Measurements from ENCODE around the gene NRG3.

Gene NRG3

DNA sequence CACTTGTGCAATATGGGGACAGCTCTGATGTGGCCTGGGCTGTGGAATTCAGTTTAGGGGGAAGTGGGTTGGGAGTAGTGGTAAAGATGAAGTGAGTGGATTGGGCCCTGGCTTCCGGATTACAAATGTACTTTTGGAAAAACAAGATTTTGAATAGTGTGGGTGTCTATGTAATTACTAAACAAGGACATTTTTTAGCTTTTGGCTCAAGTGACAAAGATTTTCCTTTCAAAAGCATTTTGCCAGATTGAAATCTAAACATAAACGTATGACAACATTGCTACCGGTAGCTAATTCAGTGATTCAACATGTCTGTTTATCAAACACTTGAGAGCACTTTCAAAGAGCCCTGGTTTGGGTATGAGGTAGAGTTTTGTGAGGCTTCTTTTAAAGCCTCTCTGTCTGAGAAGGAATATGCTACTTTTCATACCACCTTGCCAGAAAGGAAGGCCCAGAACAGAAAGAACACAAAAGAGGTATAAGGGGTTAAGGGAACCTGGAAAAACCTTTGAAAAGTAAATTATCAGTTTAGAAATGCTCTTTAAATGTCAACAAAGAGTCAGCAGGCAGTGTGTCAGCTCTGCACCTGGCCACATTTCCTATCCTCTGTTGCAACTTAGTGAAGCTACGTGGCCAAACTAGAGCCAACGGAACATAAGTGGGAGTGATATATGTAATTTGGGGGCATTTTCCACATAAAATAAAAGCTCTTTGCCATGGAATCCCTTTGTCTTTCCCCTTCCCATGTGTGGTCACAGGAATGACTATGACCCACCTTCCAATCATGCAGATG, 516.1 kb downstream of the NRG3 start:
- no peak for DNase-seq (ENCODE audit: low read depth in 3 of 3)

DNA sequence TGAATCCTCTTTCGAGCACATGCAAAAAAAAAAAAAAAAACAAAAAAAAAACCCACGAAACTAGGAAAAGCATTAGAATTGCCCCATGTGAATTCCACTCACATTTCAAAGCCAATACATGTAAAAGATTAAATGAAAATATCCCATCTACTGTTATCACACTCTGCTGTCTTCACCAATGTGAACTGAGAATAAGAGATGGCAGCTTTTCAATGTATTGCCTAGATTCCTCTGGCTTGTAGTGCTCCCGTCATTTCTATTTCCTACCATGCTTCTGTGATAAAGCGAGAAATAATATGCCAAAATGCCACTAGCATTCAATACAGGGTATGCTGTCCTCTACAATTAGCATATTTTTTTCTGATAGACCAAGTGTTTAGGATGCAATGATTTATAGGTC, 517.0 kb downstream of the NRG3 start:
- DNase-seq (ENCODE audit: low read depth in 3 of 3): no peak

DNA sequence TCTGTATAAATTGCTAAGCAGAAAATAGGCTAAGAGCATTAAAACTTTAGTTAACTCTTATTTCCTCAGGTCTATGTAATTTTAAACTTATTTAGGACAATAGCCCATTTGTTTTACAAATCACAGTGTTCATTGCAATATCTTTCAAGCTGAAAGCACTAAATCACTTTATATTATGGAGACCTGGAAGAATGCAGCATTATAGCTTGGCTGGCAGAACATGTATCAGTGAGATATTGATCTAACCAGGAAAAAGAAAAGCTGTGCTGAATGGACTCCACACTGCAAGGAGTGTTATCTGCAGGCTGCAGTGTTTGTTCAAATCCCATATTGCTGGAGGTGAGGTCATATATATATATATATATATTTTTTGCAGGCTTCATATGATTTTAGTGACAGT, 517.5 kb downstream of the NRG3 start:
- DNase-seq (ENCODE audit: low read depth in 3 of 3): no peak

DNA sequence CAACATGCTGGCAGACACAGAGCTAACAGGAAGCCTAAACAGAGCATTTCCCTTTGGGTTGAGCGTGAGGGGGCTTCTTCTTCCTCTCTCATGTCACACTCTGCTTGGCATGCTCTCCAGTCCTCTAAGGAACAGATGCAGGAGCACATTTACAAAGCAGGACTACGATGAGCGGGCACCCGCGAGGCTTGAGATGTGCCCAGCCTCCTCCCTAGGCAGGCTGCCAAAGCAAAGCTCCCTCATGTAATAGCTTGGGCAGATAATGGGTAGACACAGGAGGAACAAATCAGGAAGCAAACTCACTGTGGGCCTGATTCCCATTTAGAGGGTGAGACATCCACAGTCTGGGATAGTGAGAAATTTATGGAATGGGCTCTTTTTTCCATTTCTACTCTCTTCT, 519.1 kb downstream of the NRG3 start:
- DNase-seq (ENCODE audit: low read depth in 3 of 3): no peak

DNA sequence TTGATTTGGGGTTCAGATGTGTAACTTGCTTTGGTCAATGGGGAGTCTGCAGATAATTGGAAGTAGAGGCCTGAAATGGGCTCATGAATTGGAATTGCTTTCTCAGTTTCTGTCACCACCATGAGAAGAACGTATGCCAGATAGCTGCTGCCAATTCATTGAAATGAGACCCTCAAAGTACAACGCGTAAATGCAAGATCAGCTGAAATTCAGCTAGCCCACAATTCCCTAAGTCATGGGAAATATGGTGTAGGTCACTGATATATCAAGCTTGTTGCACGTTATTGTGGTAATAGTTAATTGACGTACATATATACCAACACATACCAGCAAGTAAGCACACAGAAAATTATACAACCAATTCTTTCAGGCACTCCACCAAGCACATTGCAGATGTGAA, 520.0 kb downstream of the NRG3 start:
- no peak for DNase-seq (ENCODE audit: low read depth in 3 of 3)

DNA sequence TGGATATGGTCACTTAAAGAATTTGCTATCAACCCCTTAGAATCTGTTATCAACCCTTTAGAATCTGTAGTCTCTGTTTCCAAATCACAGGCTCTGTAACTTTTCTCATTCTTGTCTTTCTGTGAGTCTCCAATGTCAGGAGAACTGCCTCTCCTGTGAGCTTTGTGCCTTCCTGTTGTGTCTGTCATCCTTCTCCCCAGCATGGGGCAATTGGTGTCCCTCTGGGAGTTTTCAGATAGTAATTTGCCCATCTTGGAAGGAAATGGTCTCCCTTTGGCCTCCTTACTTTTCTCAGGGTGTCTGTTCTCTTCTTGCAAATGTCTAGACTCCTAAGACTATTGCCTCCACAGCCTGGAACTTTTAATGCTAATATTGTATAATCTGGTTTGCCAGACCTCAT, 521.9 kb downstream of the NRG3 start:
- no peak for DNase-seq (ENCODE audit: low read depth in 3 of 3)

DNA sequence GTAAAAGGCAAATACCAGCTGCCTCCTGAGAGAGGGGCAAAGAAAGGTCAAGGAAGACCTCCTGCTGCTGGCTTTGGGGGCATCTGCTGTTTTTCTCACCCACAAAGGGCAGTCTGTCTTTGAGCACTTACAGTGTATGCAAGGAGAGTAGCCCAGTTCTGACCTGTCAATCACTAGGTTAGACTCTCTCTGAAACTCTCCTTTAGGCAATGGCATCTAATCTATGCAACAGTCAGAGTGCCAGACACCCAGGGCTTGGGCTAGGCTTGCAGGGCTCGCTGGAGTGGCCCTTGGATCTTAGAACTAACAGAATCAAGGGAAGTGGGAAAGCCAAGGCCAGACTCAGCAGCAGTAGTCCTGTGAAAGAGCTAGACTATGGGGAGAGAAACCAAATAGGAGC, 522.9 kb downstream of the NRG3 start:
- DNase-seq (ENCODE audit: low read depth in 3 of 3): no peak

DNA sequence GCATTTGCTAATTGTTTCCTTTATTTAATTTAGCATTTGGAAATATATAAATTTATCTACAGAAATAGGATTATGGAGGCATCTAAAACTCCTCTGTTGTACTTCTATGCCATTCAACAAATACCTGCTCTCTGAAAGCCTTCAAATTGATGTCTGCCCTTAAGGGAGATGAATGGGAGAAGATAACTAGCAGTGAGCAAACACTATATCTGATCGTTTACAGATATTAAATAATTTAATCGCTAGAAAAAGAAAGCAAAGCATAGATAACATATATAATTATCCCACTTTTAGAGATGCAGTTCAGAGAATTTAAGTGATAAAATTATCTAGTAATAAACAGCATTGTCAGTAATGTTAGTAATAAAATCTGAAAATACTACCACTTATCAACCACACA, 524.9 kb downstream of the NRG3 start:
- DNase-seq (ENCODE audit: low read depth in 3 of 3): no peak

DNA sequence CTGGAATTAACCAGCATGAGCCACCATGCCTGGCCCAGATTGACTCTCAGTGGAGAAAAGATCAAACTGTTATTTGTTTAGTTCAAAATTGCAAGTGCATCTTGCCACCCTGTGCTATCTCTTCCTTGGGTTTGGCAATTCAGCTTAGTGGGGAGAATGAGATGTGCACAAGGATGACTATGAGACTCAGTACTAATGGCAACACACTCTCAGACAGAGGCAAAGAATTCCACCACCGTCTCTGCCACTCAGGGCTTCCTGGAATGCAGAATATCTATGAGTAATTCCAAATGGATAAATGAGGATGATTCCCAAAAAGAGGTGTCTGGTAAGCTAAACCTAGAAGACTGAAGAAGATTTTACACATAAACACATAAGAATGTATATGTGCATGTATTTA, 525.8 kb downstream of the NRG3 start:
- DNase-seq (ENCODE audit: low read depth in 3 of 3): no peak

DNA sequence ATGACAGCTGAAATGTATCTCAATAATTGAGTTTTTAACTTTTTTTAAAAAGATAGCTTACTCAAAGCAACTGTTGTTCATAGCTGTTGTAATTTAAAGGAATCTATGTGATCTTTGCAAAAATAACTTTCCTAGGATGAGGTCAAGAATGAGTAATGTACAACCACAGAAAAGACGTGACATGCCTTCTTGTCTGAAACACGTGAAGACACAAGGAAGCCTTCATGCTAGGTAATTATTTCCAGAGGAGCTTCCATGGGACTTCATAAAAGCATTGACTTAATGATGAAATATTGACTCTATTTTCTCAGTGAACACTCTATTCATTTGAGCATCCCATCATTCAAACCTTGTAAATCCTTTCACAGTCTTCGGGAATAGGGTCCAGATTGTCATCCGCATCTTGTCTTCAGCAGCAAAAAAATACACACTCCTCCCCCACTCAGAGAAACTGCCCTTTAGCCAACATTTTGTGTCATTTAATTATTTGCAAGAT, 528.0 kb downstream of the NRG3 start:
- no peak for DNase-seq (ENCODE audit: low read depth in 3 of 3)

DNA sequence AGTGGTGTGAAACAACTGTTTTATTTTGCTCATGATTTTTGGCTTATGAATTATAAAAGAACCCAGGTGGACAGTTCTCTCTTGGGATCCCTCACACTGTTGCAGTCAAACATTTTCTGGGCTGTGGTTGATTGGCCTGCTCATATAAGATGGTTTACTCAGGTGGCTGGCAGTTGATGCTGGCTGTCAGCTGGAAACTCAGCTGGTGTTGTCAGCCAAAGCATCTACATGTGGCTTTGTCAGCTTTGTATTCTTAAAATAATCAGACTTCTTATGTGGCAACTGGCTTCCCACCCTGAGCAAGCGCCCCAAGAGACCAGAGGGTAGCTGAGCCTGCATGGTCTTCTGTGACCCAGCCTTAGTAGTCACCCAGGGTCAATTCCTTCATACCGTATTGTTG, 534.7 kb downstream of the NRG3 start:
- DNase-seq (ENCODE audit: low read depth in 3 of 3): no peak

DNA sequence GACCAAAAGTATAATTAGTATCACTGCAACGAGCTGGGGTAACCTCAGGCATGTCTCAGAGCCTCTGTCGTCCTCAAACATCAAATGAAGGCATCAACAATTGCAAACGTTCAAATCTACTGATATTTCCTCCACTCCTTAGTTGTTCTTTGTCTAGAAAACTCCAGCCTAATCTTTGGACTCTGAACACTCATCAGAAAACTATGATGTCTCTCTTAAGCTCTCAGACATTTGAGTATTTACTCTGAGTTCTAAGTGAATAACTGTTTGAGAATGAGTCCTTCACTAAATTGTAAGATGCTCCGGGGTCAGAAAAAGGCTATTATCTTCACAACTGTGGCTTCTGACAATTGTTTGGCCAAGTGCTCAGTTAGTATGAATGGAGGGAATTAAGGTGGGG, 536.4 kb downstream of the NRG3 start:
- DNase-seq (ENCODE audit: low read depth in 3 of 3): no peak

DNA sequence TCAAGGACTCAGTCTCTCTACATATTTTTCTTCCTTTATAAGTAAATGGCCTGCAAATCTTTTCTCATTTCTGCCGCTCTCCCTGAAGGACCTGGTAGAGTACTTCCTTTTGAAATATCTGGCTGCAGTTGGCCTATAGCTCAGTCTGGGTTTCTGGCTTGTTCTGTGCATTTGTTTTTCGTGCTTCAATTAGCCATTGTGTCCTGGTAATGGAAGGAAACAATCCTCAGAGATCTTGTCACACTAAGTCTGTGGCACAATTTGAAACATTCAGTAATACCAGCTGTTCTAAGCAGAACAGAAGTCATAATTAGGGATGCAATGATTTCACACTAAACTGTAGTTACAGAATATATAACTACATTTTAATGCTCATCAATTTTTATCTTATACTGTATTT, 545.0 kb downstream of the NRG3 start:
- DNase-seq (ENCODE audit: low read depth in 3 of 3): no peak

DNA sequence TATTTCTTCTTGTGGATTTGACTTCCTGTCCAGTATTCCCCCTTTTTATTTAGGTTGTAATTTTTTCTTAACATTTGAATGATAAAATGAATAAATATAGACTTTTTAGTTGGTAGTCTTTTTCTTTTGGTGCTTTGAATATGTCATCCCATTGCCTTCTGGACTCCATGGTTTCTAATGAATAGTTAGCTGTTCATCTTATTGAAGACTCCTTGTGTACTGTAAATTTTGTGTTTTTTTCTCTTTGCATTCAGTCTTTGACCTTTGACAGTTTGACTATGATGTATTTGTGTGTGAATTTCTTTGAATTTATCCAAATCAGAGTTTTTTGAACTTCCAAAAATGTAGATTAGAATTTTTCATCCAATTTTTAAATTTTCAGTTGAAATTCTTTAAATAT, 554.3 kb downstream of the NRG3 start:
- no peak for DNase-seq (ENCODE audit: low read depth in 3 of 3)

DNA sequence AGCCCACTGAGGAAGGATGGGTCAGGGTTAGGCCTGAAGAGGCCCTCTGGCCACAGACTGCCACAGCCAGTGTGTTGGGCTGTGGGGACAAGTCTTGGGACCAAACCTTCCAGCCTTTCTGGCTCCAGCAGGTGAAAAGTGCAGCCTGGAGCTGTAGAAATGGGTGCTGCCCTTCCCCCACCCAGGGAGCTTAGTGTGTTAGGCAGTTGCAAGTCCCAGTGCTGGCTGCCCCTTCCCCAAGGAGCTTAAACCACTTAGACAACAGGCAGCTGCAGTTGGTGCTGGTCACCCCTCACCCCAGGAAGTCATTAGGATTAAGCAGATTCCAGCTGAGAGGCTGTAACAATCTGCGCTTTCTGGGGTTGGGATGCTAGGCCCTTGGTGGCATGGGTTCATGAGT, 563.3 kb downstream of the NRG3 start:
- no peak for DNase-seq (ENCODE audit: low read depth in 3 of 3)

DNA sequence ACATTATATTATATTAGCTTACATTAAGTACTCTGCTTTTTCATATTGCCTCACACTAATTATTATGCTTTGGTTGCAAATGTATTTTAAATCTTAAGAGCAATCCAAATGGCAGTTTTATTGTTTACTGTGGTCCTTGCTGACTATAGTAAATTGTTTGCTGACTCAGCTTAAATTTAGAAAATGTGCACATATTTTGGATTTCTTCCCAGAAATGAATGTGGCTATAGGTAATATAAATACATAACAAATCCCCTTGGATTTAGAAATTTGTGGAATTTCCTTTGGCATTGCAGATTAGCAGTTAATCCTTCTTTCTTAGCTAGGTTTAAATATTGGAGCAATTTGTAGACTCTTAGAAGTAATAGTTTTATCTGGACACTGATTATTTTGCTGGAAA, 565.8 kb downstream of the NRG3 start:
- no peak for DNase-seq (ENCODE audit: low read depth in 3 of 3)

DNA sequence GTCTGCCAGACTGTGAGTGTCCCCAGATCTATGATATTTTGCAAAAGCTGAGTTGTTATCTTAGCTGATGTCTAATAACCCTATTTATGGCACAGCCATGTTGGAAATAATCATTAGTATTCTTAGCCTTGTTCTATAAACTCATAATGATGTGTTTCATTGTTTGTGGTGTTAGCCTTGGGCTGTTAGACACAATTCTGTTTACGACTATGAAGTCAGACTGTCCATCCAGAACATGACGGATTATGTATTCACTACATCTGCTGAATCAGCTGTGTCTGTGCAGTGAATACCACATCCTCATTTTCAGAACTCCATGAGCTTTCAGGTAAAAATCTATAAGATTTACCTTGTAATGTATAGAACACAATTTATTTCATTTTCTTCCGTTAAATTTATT, 577.1 kb downstream of the NRG3 start:
- DNase-seq (ENCODE audit: low read depth in 3 of 3): no peak

DNA sequence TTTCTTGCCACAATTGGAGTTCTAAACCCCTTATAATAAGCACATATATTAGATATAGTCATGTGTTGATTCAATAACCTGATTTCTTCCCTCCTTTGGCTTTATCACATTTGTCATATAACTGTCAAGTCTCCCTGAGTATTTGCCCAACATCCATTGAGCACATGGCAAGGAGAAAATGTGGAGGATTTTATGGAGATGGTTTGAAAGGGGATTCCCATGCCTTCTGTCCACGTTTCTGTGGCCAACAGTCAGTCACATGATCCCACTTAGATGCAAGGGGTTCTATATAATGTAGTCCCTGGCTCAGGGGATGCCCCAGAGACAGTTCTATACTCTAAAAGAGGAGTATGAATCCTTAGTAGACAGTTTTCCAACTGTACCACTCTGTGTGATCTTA, 577.7 kb downstream of the NRG3 start:
- no peak for DNase-seq (ENCODE audit: low read depth in 3 of 3)

DNA sequence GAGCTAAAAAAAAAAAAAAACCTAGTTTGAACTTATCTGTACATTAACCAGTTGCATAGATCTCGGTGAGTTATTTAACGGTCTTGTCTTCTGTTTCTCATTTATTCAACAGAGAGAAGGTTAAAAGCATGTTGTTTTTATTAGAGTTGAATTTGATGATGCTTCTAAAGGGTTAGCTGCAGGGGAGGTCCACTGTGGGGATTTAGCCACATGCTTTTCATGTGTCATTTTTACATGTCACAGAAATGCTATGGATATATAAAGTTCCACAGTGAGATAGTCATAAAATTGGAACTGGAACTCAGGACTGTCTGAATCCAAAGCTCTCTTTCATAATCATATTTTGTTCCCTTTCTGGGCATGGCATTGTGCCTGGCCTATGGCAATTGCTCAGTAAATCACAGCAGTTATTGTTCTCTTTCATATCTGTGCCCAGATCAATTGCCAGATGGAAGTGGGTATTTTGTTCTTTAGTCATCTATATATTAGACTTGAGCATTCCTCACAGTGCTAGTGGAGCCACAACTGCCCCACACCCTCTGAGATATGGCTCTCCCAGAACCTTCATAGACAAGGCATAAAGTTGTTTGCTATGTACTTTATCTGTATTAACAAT, 578.8 kb downstream of the NRG3 start:
- DNase-seq (ENCODE audit: low read depth in 3 of 3): no peak

DNA sequence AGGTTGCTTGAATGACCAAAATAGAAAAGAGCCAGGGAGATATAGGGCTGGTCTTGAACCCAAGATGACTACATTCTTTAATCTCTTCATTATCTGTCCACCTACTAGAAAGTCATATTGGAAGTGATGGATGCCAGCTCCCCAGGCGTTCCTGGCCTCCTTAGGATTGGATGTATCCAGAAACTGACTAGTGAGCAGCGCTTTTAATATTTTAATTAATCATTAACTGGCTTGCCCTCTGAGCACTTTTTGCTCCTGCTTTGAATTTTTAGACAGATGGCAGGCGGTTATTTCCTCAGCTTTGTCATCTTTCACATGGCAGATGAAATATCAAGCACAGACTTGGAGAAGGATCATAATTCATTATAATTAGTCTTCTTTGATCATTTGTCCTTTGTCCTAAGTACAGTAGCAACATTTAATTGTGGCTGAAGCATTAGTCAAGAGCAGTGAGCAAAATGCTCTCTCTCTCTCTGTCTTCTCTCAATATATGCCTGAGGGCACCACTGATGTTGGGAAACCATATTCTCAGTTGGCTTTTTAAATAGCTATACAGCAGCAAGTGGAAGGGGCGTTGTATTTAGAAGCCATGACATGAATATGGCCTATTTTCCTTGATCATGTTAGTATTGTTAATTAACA, 588.0 kb downstream of the NRG3 start:
- DNase-seq (ENCODE audit: low read depth in 3 of 3): no peak

DNA sequence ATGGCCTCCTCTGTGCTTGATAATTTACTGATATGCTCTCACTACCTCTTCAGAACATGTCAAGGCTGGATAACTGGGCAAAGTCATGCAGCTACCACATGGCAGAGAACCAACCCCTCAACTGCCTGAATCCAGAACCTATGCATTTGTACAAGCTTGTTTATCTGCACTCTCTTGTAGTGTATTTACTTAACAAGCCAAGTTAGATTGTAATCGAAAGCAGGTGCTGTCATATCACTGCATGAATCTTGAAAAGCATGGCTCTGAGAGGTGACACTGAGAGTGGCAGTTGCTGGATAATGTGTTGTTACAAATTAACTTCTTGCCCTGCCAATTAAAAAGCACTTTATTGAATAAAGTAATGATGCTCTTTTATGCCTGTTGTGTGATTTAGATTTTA, 588.6 kb downstream of the NRG3 start:
- no peak for DNase-seq (ENCODE audit: low read depth in 3 of 3)

DNA sequence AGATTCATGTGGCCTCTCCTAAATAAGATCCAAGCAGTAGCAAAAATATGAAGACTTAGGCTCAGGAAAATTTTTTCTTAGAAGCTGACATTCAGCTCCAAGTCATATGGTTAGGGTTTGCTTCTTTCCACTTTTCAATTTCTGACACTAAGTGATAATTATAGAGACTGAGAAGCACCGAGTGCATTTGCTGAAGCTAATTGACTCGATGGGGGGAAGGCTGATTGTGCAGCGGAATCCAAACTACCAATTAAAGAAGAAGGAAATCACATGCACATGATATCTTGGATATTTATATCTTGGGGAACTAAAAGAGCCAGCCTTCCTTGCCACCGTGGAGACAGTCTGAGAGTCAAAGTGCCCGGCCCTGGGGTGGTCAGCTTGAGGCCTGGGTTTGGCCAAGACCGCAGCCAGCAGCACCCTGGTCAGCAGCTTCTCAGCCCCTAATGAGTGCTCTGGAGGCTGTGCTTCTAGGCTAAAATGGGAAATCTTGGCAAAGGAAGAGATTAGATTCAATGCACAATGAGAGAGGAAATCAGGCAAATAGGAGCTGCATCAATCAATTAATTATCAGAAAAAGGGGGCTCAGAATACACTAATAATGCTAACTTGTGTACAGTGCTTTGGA, 589.3 kb downstream of the NRG3 start:
- no peak for DNase-seq (ENCODE audit: low read depth in 3 of 3)

DNA sequence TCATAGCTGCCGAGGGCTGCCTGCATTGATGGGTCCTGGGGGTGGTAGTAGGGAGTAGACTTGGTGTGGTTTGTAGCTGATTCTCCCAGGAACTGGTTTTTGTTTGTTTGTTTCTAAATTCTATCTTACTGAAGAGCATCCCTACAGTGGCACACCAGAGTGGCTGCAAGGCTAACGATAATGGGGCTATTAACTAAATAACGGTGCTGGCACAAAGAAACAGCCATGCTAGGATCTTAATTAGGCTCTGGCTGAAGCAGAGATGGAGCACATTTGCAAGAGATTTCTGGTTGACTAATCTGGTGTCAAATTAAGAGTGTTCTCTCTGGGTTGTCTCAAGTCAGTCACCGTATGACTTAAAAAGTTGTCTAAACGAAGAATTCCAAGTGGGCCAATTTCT, 590.0 kb downstream of the NRG3 start:
- DNase-seq (ENCODE audit: low read depth in 3 of 3): no peak

Measured in stimulated activated CD4-positive, alpha-beta T cell treated with anti-CD3 and anti-CD28 coated beads, TNF-alpha, amount 100 ng/mL, for 48 hours (primary cell).